K562 (cell line): ENCODE measurements around the gene TMEM154. TPM values are rescaled to one million over a fixed set of nuclear protein-coding genes. Genes with fewer than 3 reads are reported as not detected.

Experiments
- ATAC-seq: fragments of 200-7000 bp; cut with Tn5 transposase; 3 replicates; pipeline ENCODE4 v1.9.1; 2020; ENCODE audit warnings: moderate library complexity
- BruUV-seq: library from RNA; stranded (reverse); fragments of 400-500 nt; replicated peaks from 2 replicates; lab custom pipeline; 2021; lab: Mats Ljungman, UMichigan
- CTCF ChIA-PET: fragments of 300-600 bp; formaldehyde crosslinking; extraction: SDS; loops from one replicate; lab custom pipeline; 2021; ENCODE audit warnings: low intra/inter-chr PET ratio; lab: Yijun Ruan, JAX
- POLR2A ChIA-PET: fragments of 300-600, 350-650 bp; sonication (Branson Sonifier 250); formaldehyde crosslinking; extraction: SDS; loops from one replicate; lab custom pipeline; 2021; ENCODE audit warnings: antibody characterized with exemption, inconsistent platforms; lab: Yijun Ruan, JAX
- DNase-seq, 4 experiments: peaks; one replicate each; pipeline versions ENCODE4 v3.0.0 to v3.0.0-alpha.2; 2011 to 2018; ENCODE audit warnings: low spot score in 3 of 4, mixed read lengths in 3 of 4; ENCODE audit errors: extremely low read depth in 1 of 4
- FAIRE-seq: peaks from 2 replicates; lab custom pipeline; 2011; peaks lifted over from hg19 to GRCh38; lab: Jason Lieb, UNC
- H2AFZ ChIP-seq: 2 replicates; pipeline ENCODE4 v1.6.0; 2011; ENCODE audit warnings: low read depth, low read length, control low read depth, inconsistent platforms
- H3K27ac ChIP-seq: fragments of 200-600 bp; 3 replicates; pipeline ENCODE4 v1.8.0; 2011; ENCODE audit warnings: low read depth, mild to moderate bottlenecking, control low read depth, inconsistent platforms, low read length, moderate library complexity, mixed read lengths; ENCODE audit errors: extremely low read depth
- H3K27me3 ChIP-seq, 2 experiments: fragments of 300-600 bp in 1 of 2; 2 replicates in 1 of 2; 3 replicates in 1 of 2; pipeline versions ENCODE4 v1.6.0 to v1.8.0; 2011; ENCODE audit warnings: inconsistent platforms in 2 of 2, low read length in 2 of 2, mild to moderate bottlenecking in 1 of 2, mixed read lengths in 1 of 2, moderate library complexity in 1 of 2; ENCODE audit not compliant: control insufficient read depth in 2 of 2, insufficient read depth in 2 of 2
- H3K36me3 ChIP-seq: fragments of 300-600 bp; 3 replicates; pipeline ENCODE4 v1.8.0; 2011; ENCODE audit warnings: mild to moderate bottlenecking, low read length, inconsistent platforms; ENCODE audit not compliant: control insufficient read depth, insufficient read depth
- H3K4me1 ChIP-seq, 2 experiments: fragments of 200-600 bp in 1 of 2; replicated peaks in 1 of 2; 2 replicates in 1 of 2; 3 replicates in 1 of 2; pipeline versions ENCODE4 v1.5.1 to v1.8.0; 2011; ENCODE audit warnings: inconsistent platforms in 2 of 2, low read length in 2 of 2, mild to moderate bottlenecking in 1 of 2, mixed read lengths in 1 of 2, moderate library complexity in 1 of 2; ENCODE audit not compliant: control insufficient read depth in 2 of 2, insufficient read depth in 2 of 2
- H3K4me2 ChIP-seq: 2 replicates; pipeline ENCODE4 v1.6.1; 2011; ENCODE audit warnings: low read length, control low read depth, inconsistent platforms, mixed read lengths; ENCODE audit not compliant: insufficient read depth
- H3K4me3 ChIP-seq: fragments of 200-600 bp; sonication (generic), shearing (Covaris generic); 2 replicates; pipeline ENCODE4 v1.5.1; 2016; ENCODE audit warnings: control low read depth, inconsistent platforms
- H3K79me2 ChIP-seq: fragments of 200-600 bp; 3 replicates; pipeline ENCODE4 v1.8.0; 2011; ENCODE audit warnings: low read length, inconsistent platforms; ENCODE audit not compliant: control insufficient read depth, insufficient read depth
- H3K9ac ChIP-seq, 2 experiments: 2 replicates each; pipeline versions ENCODE4 v1.6.0 to v1.6.1; 2011; ENCODE audit warnings: low read depth in 2 of 2, low read length in 2 of 2, control low read depth in 1 of 2, inconsistent platforms in 1 of 2, mild to moderate bottlenecking in 1 of 2, mixed read lengths in 1 of 2; ENCODE audit not compliant: insufficient read depth in 1 of 2
- H3K9me1 ChIP-seq: one replicate; pipeline ENCODE4 v1.6.0; 2011; ENCODE audit warnings: inconsistent platforms, mild to moderate bottlenecking, low read length, moderate library complexity; ENCODE audit not compliant: control insufficient read depth, insufficient read depth
- H3K9me3 ChIP-seq: replicated peaks from 2 replicates; pipeline ENCODE4 v1.5.1; 2011; ENCODE audit warnings: low read depth, low read length, inconsistent platforms; ENCODE audit not compliant: control insufficient read depth, insufficient read depth
- H4K20me1 ChIP-seq: replicated peaks from 2 replicates; pipeline ENCODE4 v1.6.1; 2011; ENCODE audit warnings: low read length, inconsistent platforms, mixed read lengths; ENCODE audit not compliant: control insufficient read depth, insufficient read depth
- HOXB6 ChIP-seq: fragments of 250-450 bp; sonication (Bioruptor Pico); IDR thresholded peaks from 2 replicates; pipeline ENCODE4 v1.5.1; 2022; ENCODE audit warnings: mild to moderate bottlenecking, borderline replicate concordance
- MEIS2 ChIP-seq: fragments of 450-650 bp; IDR thresholded peaks from 2 replicates; pipeline ENCODE4 v1.6.1; 2014; ENCODE audit warnings: mild to moderate bottlenecking; ENCODE audit not compliant: partially characterized antibody
- PURB ChIP-seq: sonication (generic); formaldehyde crosslinking; IDR thresholded peaks from 2 replicates; pipeline ENCODE4 v1.9.0; 2021; ENCODE audit warnings: low read depth, mild to moderate bottlenecking, missing genetic modification reagents
- ZNF318 ChIP-seq, 2 experiments: fragments of 450-650 bp; IDR thresholded peaks; 2 replicates each; pipeline ENCODE4 v1.6.1; 2016; ENCODE audit warnings: mild to moderate bottlenecking in 2 of 2, borderline replicate concordance in 1 of 2, low read depth in 1 of 2, moderate library complexity in 1 of 2
- WGBS: fragments of 100-300 bp; shearing (Covaris generic); methylation state at CpG from one replicate; pipeline ENCODE4 v1.1.6; 2016; ENCODE audit warnings: low coverage, mixed read lengths; ENCODE audit not compliant: insufficient coverage; ENCODE audit errors: missing lambda C conversion rate; 5-methylcytosine and 5-hydroxymethylcytosine counted together
- in situ Hi-C: fragments of 300-500 bp; cut with MboI; formaldehyde crosslinking; loops from 4 replicates; pipeline ENCODE4 v1.15.0; 2018; ENCODE audit warnings: inconsistent platforms, mixed read lengths
- intact Hi-C: fragments of 100-400 bp; cut with micrococcal nuclease; formaldehyde crosslinking; loops from 2 replicates; pipeline ENCODE4 v1.14.2; 2022
- polyA plus RNA-seq, 8 experiments: library from polyadenylated mRNA; depleted of rRNA in 4 of 8; stranded (reverse) in 5 of 8; unstranded in 3 of 8; fragments of >200 nt; fragmentation: Nextera tagmentation in 2 of 8; fragmentation: Illumina TruSeq in 1 of 8; extraction: Ambion mirVana in 2 of 8; extraction: Trizol in 1 of 8; gene quantifications; 2 replicates each; pipeline versions ENCODE4 v1.2.1 to v1.2.3, GENCODE V29; 2011 to 2014; ENCODE audit warnings: inconsistent platforms in 1 of 8, missing spikeins in 1 of 8
- total RNA-seq, 7 experiments: library from RNA; depleted of rRNA in 6 of 7; stranded (reverse); fragments of >200 nt in 6 of 7; fragmentation: Illumina TruSeq in 2 of 7; extraction: Trizol in 2 of 7; gene quantifications; 2 replicates each; pipeline versions ENCODE4 v1.2.1 to v1.2.3, GENCODE V29; 2011 to 2021; ENCODE audit warnings: low replicate concordance in 1 of 7
- TF ChIP-seq, protein P1 (sequence below): fragments of 450-650 bp; IDR thresholded peaks from 2 replicates; pipeline ENCODE4 v1.7.1; 2018; ENCODE audit warnings: mild to moderate bottlenecking, low read depth; ENCODE audit not compliant: partially characterized antibody
- TF ChIP-seq, protein P2 (sequence below), 2 experiments: fragments of 150-350 bp in 1 of 2; IDR thresholded peaks; 2 replicates each; pipeline ENCODE4 v1.6.1; 2012 to 2016; ENCODE audit warnings: low read depth in 2 of 2, low read length in 2 of 2, mild to moderate bottlenecking in 1 of 2, moderate library complexity in 1 of 2

The TMEM154 gene
- total and polyA plus RNA-seq, 9 of the 15 experiments (the other 6 are each of a cell fraction or from before 2014, with no cell fraction given): 0.13 to 1.8 (median 0.58) TPM

GRCh38 chr4:152630324-152630723 is 49.5 kb downstream of the TMEM154 start:
- ChIA-PET POLR2A (interaction anchor here (1.0 kb wide), 1 partner anchor 91 kb away, joined by 3 read pairs; no protein-coding TSS in a partner anchor), CTCF (no interaction called here)
- H3K27ac ChIP-seq: no peak overlapping the region
- no peaks in the 10 kb centered on the region for H3K9me3 ChIP-seq
- no peaks in the 10 kb centered on the region for H3K9me1 ChIP-seq
- no peak overlapping the region for H2AFZ ChIP-seq
- H3K79me2 ChIP-seq: no peaks in the 10 kb centered on the region
- WGBS: 0% methylated on average over 1 of the region's 1 CpG
- in situ Hi-C loops (no loop called here), intact Hi-C loops (no loop called here)
- peak in 3 of 4 experiments; percentile 9 to 34 (median 29) for DNase-seq
- FAIRE-seq: no peak
- no peaks in the 10 kb centered on the region for H3K36me3 ChIP-seq
- no peaks in the 10 kb centered on the region for H4K20me1 ChIP-seq
- H3K4me2 ChIP-seq: no peak overlapping the region
- no peak overlapping the region for H3K9ac ChIP-seq
- no peaks in the 10 kb centered on the region for H3K4me1 ChIP-seq
- peak; percentile 52; the same call in 2 of the 3 replicates for ATAC-seq
- peaks cover 1 to 2% of the 10 kb centered on the region in 2 experiments; a peak in 3 of 5 replicates for H3K27me3 ChIP-seq
- H3K4me3 ChIP-seq: no peak overlapping the region
- no TSS peak for BruUV-seq
- peak; percentile 85 for TF ChIP-seq MEIS2
- no peak for TF ChIP-seq PURB
- TF ChIP-seq, protein P1, sequence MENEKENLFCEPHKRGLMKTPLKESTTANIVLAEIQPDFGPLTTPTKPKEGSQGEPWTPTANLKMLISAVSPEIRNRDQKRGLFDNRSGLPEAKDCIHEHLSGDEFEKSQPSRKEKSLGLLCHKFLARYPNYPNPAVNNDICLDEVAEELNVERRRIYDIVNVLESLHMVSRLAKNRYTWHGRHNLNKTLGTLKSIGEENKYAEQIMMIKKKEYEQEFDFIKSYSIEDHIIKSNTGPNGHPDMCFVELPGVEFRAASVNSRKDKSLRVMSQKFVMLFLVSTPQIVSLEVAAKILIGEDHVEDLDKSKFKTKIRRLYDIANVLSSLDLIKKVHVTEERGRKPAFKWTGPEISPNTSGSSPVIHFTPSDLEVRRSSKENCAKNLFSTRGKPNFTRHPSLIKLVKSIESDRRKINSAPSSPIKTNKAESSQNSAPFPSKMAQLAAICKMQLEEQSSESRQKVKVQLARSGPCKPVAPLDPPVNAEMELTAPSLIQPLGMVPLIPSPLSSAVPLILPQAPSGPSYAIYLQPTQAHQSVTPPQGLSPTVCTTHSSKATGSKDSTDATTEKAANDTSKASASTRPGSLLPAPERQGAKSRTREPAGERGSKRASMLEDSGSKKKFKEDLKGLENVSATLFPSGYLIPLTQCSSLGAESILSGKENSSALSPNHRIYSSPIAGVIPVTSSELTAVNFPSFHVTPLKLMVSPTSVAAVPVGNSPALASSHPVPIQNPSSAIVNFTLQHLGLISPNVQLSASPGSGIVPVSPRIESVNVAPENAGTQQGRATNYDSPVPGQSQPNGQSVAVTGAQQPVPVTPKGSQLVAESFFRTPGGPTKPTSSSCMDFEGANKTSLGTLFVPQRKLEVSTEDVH: no peak
- TF ChIP-seq, protein P2, sequence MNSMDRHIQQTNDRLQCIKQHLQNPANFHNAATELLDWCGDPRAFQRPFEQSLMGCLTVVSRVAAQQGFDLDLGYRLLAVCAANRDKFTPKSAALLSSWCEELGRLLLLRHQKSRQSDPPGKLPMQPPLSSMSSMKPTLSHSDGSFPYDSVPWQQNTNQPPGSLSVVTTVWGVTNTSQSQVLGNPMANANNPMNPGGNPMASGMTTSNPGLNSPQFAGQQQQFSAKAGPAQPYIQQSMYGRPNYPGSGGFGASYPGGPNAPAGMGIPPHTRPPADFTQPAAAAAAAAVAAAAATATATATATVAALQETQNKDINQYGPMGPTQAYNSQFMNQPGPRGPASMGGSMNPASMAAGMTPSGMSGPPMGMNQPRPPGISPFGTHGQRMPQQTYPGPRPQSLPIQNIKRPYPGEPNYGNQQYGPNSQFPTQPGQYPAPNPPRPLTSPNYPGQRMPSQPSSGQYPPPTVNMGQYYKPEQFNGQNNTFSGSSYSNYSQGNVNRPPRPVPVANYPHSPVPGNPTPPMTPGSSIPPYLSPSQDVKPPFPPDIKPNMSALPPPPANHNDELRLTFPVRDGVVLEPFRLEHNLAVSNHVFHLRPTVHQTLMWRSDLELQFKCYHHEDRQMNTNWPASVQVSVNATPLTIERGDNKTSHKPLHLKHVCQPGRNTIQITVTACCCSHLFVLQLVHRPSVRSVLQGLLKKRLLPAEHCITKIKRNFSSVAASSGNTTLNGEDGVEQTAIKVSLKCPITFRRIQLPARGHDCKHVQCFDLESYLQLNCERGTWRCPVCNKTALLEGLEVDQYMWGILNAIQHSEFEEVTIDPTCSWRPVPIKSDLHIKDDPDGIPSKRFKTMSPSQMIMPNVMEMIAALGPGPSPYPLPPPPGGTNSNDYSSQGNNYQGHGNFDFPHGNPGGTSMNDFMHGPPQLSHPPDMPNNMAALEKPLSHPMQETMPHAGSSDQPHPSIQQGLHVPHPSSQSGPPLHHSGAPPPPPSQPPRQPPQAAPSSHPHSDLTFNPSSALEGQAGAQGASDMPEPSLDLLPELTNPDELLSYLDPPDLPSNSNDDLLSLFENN (IDR thresholded peaks at IDR 0.05; ENCODE audit: low read depth in 2 of 2, low read length in 2 of 2): no peak
- no peak for TF ChIP-seq HOXB6 (CRISPR knock-in tag)
- no peak for TF ChIP-seq ZNF318 (IDR thresholded peaks at IDR 0.05; ENCODE audit: borderline replicate concordance in 1 of 2, low read depth in 1 of 2)
